K562 (cell line): ENCODE measurements around the gene PRDX2. TPM values are rescaled to one million over a fixed set of nuclear protein-coding genes. Genes with fewer than 3 reads are reported as not detected.

Experiments used
- ELF1 ChIP-seq: fragments of 200-800 bp; sonication (Bioruptor generic); IDR thresholded peaks from 2 replicates; pipeline ENCODE4 v1.6.1; 2016; ENCODE audit warnings: missing genetic modification characterization, missing compliant biosample characterization
- GABPA ChIP-seq: fragments of 200-800 bp; sonication (Bioruptor generic); conservative IDR thresholded peaks from 2 replicates; pipeline ENCODE4 v1.6.1; 2016; ENCODE audit warnings: low read depth, missing genetic modification characterization, missing compliant biosample characterization
- HDAC1 ChIP-seq, 2 experiments: fragments of 450-650 bp; IDR thresholded peaks; 2 replicates each; pipeline ENCODE4 v1.6.1; 2016 to 2017; ENCODE audit warnings: inconsistent platforms in 1 of 2, mild to moderate bottlenecking in 1 of 2, moderate library complexity in 1 of 2
- NFRKB ChIP-seq: fragments of 450-650 bp; IDR thresholded peaks from 2 replicates; pipeline ENCODE4 v1.6.1; 2016; ENCODE audit warnings: low read depth
- POLR2G ChIP-seq: fragments of 200-400 bp; formaldehyde crosslinking; IDR thresholded peaks from 2 replicates; pipeline ENCODE4 v1.6.1; 2017; ENCODE audit warnings: low read depth, mild to moderate bottlenecking, antibody characterized with exemption, low read length, moderate library complexity
- RAD51 ChIP-seq: fragments of 450-650 bp; IDR thresholded peaks from 2 replicates; pipeline ENCODE4 v1.7.1; 2016; ENCODE audit warnings: low read depth, mild to moderate bottlenecking, borderline replicate concordance
- RBBP5 ChIP-seq: fragments of 200-600 bp; sonication (generic); IDR thresholded peaks from 2 replicates; pipeline ENCODE4 v1.6.1; 2012; ENCODE audit warnings: borderline replicate concordance, mild to moderate bottlenecking, low read length, control low read depth, inconsistent platforms; ENCODE audit not compliant: insufficient read depth, poor library complexity, severe bottlenecking
- TEAD1 ChIP-seq, 2 experiments: fragments of 450-650 bp in 1 of 2; sonication (generic) in 1 of 2; formaldehyde crosslinking; IDR thresholded peaks; 2 replicates each; pipeline versions ENCODE4 v1.4.0 to v1.8.0; 2020 to 2022; ENCODE audit warnings: mild to moderate bottlenecking in 2 of 2, missing genetic modification reagents in 1 of 2
- ZBTB17 ChIP-seq: fragments of 450-650 bp; formaldehyde crosslinking; IDR thresholded peaks from 2 replicates; pipeline ENCODE4 v1.4.0; 2020; ENCODE audit warnings: mild to moderate bottlenecking
- ZNF644 ChIP-seq: fragments of 200-800 bp; sonication (Bioruptor generic); IDR thresholded peaks from 2 replicates; pipeline ENCODE4 v1.6.1; 2016; ENCODE audit warnings: low read depth, missing genetic modification characterization, missing compliant biosample characterization
- polyA plus RNA-seq, 8 experiments: library from polyadenylated mRNA; depleted of rRNA in 4 of 8; stranded (reverse) in 5 of 8; unstranded in 3 of 8; fragments of >200 nt; fragmentation: Nextera tagmentation in 2 of 8; fragmentation: Illumina TruSeq in 1 of 8; extraction: Ambion mirVana in 2 of 8; extraction: Trizol in 1 of 8; gene quantifications; 2 replicates each; pipeline versions ENCODE4 v1.2.1 to v1.2.3, GENCODE V29; 2011 to 2014; ENCODE audit warnings: inconsistent platforms in 1 of 8, missing spikeins in 1 of 8
- total RNA-seq, 7 experiments: library from RNA; depleted of rRNA in 6 of 7; stranded (reverse); fragments of >200 nt in 6 of 7; fragmentation: Illumina TruSeq in 2 of 7; extraction: Trizol in 2 of 7; gene quantifications; 2 replicates each; pipeline versions ENCODE4 v1.2.1 to v1.2.3, GENCODE V29; 2011 to 2021; ENCODE audit warnings: low replicate concordance in 1 of 7
- TF ChIP-seq, protein P1 (sequence below), 2 experiments: fragments of 450-650 bp in 1 of 2; sonication (generic) in 1 of 2; formaldehyde crosslinking in 1 of 2; IDR thresholded peaks; 2 replicates each; pipeline versions ENCODE4 v1.7.1 to v1.9.0; 2016 to 2022; ENCODE audit warnings: inconsistent platforms in 1 of 2, mild to moderate bottlenecking in 1 of 2, missing genetic modification reagents in 1 of 2
- TF ChIP-seq, protein P2 (sequence below): fragments of 200-800 bp; sonication (Bioruptor generic); IDR thresholded peaks from 2 replicates; pipeline ENCODE4 v1.6.1; 2017; ENCODE audit warnings: missing genetic modification characterization, missing compliant biosample characterization
- TF ChIP-seq, protein P3 (sequence below): conservative IDR thresholded peaks from 2 replicates; pipeline ENCODE4 v1.6.1; 2011; ENCODE audit warnings: low read depth, mild to moderate bottlenecking, low read length; ENCODE audit not compliant: control insufficient read depth

PRDX2 gene
- total and polyA plus RNA-seq, 9 of the 15 experiments (the other 6 are each of a cell fraction or from before 2014, with no cell fraction given), result 206 to 1,183 (median 415) TPM

DNA sequence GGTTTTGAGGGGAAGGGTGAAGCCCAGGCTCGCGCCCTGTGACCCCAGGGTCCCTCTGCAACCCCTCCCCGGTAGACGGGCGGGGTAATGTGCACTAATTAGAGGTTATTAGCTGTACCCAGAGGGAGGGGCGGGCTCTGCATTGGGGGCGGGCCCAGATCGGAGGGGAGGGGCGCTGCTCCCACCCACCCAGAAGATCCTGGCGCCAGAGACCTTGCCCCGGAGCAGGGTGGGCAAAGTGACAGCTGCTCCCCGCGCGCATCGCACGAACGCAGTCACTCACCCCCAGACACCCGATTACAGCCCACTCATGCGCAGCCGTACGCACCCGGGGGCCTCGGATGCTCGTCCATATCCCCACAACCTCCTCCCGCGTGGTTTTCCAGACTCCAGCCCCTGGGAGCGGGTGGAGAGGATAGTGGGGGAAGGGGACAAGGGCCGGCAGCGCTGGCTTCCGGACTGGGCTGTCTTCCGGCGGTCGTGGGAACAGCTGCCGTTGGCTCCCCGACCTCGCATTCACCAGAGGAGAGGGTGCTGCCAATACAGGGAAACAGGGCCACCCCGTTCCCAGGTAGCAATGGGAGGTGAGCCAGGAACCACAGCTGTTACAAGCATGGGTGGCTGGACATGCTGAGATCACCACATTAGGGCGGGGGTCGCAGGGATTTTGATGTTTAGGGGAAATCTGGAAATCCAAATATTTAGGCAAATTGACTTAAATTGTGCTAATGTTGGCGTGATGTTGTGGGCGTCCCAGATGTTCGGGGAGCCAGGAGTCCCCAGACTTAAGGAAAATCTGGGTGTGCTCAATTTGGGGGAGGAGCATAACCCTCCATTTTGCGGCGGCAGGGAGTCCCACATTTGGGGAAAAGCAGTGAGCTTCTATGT, 23.3 kb downstream of the PRDX2 start (continued):
- TF ChIP-seq, protein P1, sequence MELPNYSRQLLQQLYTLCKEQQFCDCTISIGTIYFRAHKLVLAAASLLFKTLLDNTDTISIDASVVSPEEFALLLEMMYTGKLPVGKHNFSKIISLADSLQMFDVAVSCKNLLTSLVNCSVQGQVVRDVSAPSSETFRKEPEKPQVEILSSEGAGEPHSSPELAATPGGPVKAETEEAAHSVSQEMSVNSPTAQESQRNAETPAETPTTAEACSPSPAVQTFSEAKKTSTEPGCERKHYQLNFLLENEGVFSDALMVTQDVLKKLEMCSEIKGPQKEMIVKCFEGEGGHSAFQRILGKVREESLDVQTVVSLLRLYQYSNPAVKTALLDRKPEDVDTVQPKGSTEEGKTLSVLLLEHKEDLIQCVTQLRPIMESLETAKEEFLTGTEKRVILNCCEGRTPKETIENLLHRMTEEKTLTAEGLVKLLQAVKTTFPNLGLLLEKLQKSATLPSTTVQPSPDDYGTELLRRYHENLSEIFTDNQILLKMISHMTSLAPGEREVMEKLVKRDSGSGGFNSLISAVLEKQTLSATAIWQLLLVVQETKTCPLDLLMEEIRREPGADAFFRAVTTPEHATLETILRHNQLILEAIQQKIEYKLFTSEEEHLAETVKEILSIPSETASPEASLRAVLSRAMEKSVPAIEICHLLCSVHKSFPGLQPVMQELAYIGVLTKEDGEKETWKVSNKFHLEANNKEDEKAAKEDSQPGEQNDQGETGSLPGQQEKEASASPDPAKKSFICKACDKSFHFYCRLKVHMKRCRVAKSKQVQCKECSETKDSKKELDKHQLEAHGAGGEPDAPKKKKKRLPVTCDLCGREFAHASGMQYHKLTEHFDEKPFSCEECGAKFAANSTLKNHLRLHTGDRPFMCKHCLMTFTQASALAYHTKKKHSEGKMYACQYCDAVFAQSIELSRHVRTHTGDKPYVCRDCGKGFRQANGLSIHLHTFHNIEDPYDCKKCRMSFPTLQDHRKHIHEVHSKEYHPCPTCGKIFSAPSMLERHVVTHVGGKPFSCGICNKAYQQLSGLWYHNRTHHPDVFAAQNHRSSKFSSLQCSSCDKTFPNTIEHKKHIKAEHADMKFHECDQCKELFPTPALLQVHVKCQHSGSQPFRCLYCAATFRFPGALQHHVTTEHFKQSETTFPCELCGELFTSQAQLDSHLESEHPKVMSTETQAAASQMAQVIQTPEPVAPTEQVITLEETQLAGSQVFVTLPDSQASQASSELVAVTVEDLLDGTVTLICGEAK (IDR thresholded peaks at IDR 0.05), result peak; percentile 49
- TF ChIP-seq, protein P1 (CRISPR knock-in tag; IDR thresholded peaks at IDR 0.05), result no peak
- TF ChIP-seq HDAC1 (IDR thresholded peaks at IDR 0.05), result 0 out of 4 replicates have a peak, but pooled peaks of 1 of the 2 experiments have one; percentile 20
- no peak for TF ChIP-seq ZBTB17 (CRISPR knock-in tag)
- TF ChIP-seq, protein P2, sequence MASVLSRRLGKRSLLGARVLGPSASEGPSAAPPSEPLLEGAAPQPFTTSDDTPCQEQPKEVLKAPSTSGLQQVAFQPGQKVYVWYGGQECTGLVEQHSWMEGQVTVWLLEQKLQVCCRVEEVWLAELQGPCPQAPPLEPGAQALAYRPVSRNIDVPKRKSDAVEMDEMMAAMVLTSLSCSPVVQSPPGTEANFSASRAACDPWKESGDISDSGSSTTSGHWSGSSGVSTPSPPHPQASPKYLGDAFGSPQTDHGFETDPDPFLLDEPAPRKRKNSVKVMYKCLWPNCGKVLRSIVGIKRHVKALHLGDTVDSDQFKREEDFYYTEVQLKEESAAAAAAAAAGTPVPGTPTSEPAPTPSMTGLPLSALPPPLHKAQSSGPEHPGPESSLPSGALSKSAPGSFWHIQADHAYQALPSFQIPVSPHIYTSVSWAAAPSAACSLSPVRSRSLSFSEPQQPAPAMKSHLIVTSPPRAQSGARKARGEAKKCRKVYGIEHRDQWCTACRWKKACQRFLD (CRISPR knock-in tag), result peak; percentile 78
- TF ChIP-seq ZNF644 (tag), result 0 out of 2 replicates have a peak, but pooled peaks have one; percentile 38
- peak; percentile 63 for TF ChIP-seq GABPA
- TF ChIP-seq, protein P3, sequence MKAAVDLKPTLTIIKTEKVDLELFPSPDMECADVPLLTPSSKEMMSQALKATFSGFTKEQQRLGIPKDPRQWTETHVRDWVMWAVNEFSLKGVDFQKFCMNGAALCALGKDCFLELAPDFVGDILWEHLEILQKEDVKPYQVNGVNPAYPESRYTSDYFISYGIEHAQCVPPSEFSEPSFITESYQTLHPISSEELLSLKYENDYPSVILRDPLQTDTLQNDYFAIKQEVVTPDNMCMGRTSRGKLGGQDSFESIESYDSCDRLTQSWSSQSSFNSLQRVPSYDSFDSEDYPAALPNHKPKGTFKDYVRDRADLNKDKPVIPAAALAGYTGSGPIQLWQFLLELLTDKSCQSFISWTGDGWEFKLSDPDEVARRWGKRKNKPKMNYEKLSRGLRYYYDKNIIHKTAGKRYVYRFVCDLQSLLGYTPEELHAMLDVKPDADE, result peak; percentile 52; the same call in 1 of the 2 replicates
- TF ChIP-seq ELF1 (tag), result peak; percentile 43; the same call in 1 of the 2 replicates
- TF ChIP-seq RBBP5, result peak; percentile 48
- 0 out of 4 replicates have a peak, but pooled peaks of 1 of the 2 experiments have one; percentile 29 for TF ChIP-seq TEAD1 (CRISPR knock-in tag; IDR thresholded peaks at IDR 0.05)
- TF ChIP-seq NFRKB, result peak; percentile 46
- peak; percentile 64; the same call in 1 of the 2 replicates for TF ChIP-seq POLR2G
- no peak for TF ChIP-seq RAD51
